Measurements from ENCODE around the gene FLT4.

Gene FLT4

DNA sequence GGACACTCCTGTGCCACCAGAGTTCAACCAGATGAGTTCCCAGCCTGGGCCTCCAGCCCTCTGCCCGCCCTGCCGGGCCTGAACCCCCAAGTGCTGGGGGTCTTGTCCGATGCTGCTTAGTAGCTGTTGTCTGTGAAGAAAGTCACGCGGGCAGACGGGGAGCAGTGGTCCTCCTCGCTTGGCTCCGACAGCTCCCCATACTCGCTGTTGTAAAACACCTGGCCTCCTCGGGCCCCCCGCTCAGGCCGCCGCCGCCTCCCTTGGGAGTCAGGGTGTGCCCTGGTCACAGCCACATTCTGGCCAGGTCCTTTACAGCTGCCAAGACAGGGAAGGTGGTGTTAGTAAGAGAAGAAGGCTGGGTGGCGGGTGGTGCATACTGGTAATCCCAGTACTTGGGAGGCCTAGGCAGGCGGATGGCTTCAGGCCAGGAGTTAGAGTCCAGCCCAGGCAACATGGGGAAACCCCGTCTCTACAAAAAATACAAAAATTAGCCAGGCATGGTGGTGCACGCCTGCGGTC is 46.3 kb downstream of the FLT4 start:
- no peak for TF ChIP-seq EP300 (IDR thresholded peaks at IDR 0.05; ENCODE audit: borderline replicate concordance)
- no peak for TF ChIP-seq TAF1 (IDR thresholded peaks at IDR 0.05; ENCODE audit: low read depth)
- no peak for TF ChIP-seq MAX (IDR thresholded peaks at IDR 0.05)
- no peak for TF ChIP-seq RAD21 (IDR thresholded peaks at IDR 0.05; ENCODE audit: low read depth)
- no peak for TF ChIP-seq ZBTB7A (IDR thresholded peaks at IDR 0.05; ENCODE audit: low read depth)
- no peak for TF ChIP-seq USF1 (IDR thresholded peaks at IDR 0.05)
- TF ChIP-seq TEAD4 (IDR thresholded peaks at IDR 0.05) = no peak
- TF ChIP-seq NFIC (IDR thresholded peaks at IDR 0.05) = no peak
- no peak for TF ChIP-seq CEBPB (IDR thresholded peaks at IDR 0.05)
- TF ChIP-seq CREB1 (IDR thresholded peaks at IDR 0.05; ENCODE audit: low read depth) = no peak
- no peak for TF ChIP-seq REST (IDR thresholded peaks at IDR 0.05; ENCODE audit: low read depth)
- no peak for TF ChIP-seq FOXM1 (IDR thresholded peaks at IDR 0.05; ENCODE audit: borderline replicate concordance, low read depth)
- no peak for TF ChIP-seq YY1 (IDR thresholded peaks at IDR 0.05; ENCODE audit: low read depth)
- TF ChIP-seq TCF12 (IDR thresholded peaks at IDR 0.05; ENCODE audit: low read depth) = no peak
- TF ChIP-seq EGR1 (IDR thresholded peaks at IDR 0.05) = no peak

DNA sequence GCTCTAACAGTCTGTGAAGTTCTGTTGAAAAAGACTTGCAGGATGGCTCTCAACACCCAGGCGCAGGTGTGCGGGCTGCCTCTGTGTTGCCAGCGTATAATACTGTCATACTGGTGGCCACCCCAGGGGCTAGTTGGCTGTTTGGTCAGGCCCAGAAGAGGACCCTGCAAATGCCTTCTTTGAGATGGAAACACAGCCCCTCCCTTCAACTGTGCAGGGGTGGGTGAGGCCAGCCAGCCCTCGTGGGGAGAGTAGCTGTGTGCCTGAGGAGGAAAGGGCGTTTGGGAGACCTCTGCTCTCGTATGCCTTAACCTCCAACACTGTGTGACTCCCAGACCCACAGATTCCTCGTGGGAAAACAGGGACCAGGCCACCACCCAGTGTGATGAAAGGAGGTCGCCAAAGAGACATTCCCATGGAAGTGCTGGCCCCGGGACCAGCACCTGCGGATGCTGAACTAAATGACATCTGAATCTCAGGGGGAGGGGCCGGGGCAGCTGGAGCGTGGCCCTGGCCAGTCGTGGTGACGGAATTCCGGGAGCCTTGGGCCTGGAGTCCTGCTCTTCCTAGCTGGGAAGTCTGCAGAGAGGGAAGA is 46.8 kb downstream of the FLT4 start:
- TF ChIP-seq TAF1 (IDR thresholded peaks at IDR 0.05; ENCODE audit: low read depth) (no peak), FOXM1 (IDR thresholded peaks at IDR 0.05; ENCODE audit: borderline replicate concordance, low read depth) (no peak), EGR1 (IDR thresholded peaks at IDR 0.05) (no peak), CEBPB (IDR thresholded peaks at IDR 0.05) (no peak), TEAD4 (IDR thresholded peaks at IDR 0.05) (no peak), ZBTB7A (IDR thresholded peaks at IDR 0.05; ENCODE audit: low read depth) (no peak), REST (IDR thresholded peaks at IDR 0.05; ENCODE audit: low read depth) (no peak)

GRCh38 chr5:180601591-180602480 is 47.6 kb downstream of the FLT4 start:
- no peak for TF ChIP-seq CEBPB (IDR thresholded peaks at IDR 0.05)
- TF ChIP-seq TEAD4 (IDR thresholded peaks at IDR 0.05) = no peak
- TF ChIP-seq RAD21 (IDR thresholded peaks at IDR 0.05; ENCODE audit: low read depth) = no peak
- no peak for TF ChIP-seq ZBTB7A (IDR thresholded peaks at IDR 0.05; ENCODE audit: low read depth)
- TF ChIP-seq USF1 (IDR thresholded peaks at IDR 0.05) = no peak
- TF ChIP-seq MAX (IDR thresholded peaks at IDR 0.05) = no peak
- TF ChIP-seq TCF12 (IDR thresholded peaks at IDR 0.05; ENCODE audit: low read depth) = no peak
- no peak for TF ChIP-seq CREB1 (IDR thresholded peaks at IDR 0.05; ENCODE audit: low read depth)
- TF ChIP-seq TAF1 (IDR thresholded peaks at IDR 0.05; ENCODE audit: low read depth) = no peak
- TF ChIP-seq FOXM1 (IDR thresholded peaks at IDR 0.05; ENCODE audit: borderline replicate concordance, low read depth) = no peak
- TF ChIP-seq YY1 (IDR thresholded peaks at IDR 0.05; ENCODE audit: low read depth) = no peak
- no peak for TF ChIP-seq EGR1 (IDR thresholded peaks at IDR 0.05)
- TF ChIP-seq REST (IDR thresholded peaks at IDR 0.05; ENCODE audit: low read depth) = no peak
- no peak for TF ChIP-seq EP300 (IDR thresholded peaks at IDR 0.05; ENCODE audit: borderline replicate concordance)
- TF ChIP-seq NFIC (IDR thresholded peaks at IDR 0.05) = no peak

All from Ishikawa (cell line).